Activated CD4-positive, alpha-beta T cell treated with anti-CD3 and anti-CD28 coated beads, Interleukin-2, amount 10 ng/mL, durations not matched to agents 7 days and 5 days (primary cell): ENCODE data around the gene OR2A12. TPM values are rescaled to one million over a fixed set of nuclear protein-coding genes. Genes with fewer than 3 reads are reported as not detected.

Experiments
- CTCF ChIA-PET: fragments of 350-600 bp; sonication (Branson Sonifier 250); formaldehyde crosslinking; loops from one replicate; lab custom pipeline; 2021; ENCODE audit warnings: antibody characterized with exemption; lab: Charles Lee
- POLR2A ChIA-PET: fragments of 350-600 bp; sonication (Branson Sonifier 250); formaldehyde crosslinking; loops from one replicate; lab custom pipeline; 2021; ENCODE audit warnings: antibody characterized with exemption; lab: Charles Lee
- DNase-seq: peaks from one replicate; pipeline ENCODE4 v3.0.0-alpha.2; 2020
- H3K27ac Mint-ChIP-seq: one replicate; pipeline ENCODE4 v1.8.0; 2021; ENCODE audit warnings: mild to moderate bottlenecking, moderate library complexity, mixed read lengths
- H3K27me3 Mint-ChIP-seq: one replicate; pipeline ENCODE4 v1.8.0; 2021; ENCODE audit warnings: mixed read lengths
- H3K36me3 Mint-ChIP-seq: one replicate; pipeline ENCODE4 v1.8.0; 2021; ENCODE audit warnings: low read depth, mixed read lengths
- H3K4me1 Mint-ChIP-seq: one replicate; pipeline ENCODE4 v1.8.0; 2021; ENCODE audit warnings: mixed read lengths
- H3K4me3 Mint-ChIP-seq: one replicate; pipeline ENCODE4 v1.8.0; 2021; ENCODE audit warnings: mild to moderate bottlenecking, moderate library complexity, mixed read lengths
- H3K9me3 Mint-ChIP-seq: one replicate; pipeline ENCODE4 v1.8.0; 2021; ENCODE audit warnings: mixed read lengths
- total RNA-seq, 2 experiments: library from RNA; stranded (reverse); gene quantifications; one replicate each; pipeline ENCODE4 v1.2.3, GENCODE V29; 2021

OR2A12 gene
- total RNA-seq, 2 experiments from 2014 or later: not detected

- peaks cover 5% of the 10 kb centered on the region for H3K27me3 Mint-ChIP-seq
- H3K27ac Mint-ChIP-seq: no peak overlapping the region
- H3K36me3 Mint-ChIP-seq: no peaks in the 10 kb centered on the region
- no peak overlapping the region for H3K4me3 Mint-ChIP-seq
- no peak for DNase-seq
- POLR2A ChIA-PET: no interaction called here
- CTCF ChIA-PET: no interaction called here
- no peaks in the 10 kb centered on the region for H3K4me1 Mint-ChIP-seq
- H3K9me3 Mint-ChIP-seq: no peaks in the 10 kb centered on the region
Observed at GRCh38 chr7:144130730-144131129, 44.7 kb downstream of the OR2A12 start.

- ChIA-PET POLR2A (no interaction called here), CTCF (no interaction called here)
- H3K27me3 Mint-ChIP-seq: peaks cover 4% of the 10 kb centered on the region
- H3K4me3 Mint-ChIP-seq: no peak overlapping the region
- no peaks in the 10 kb centered on the region for H3K36me3 Mint-ChIP-seq
- H3K4me1 Mint-ChIP-seq: no peaks in the 10 kb centered on the region
- no peak overlapping the region for H3K27ac Mint-ChIP-seq
- no peaks in the 10 kb centered on the region for H3K9me3 Mint-ChIP-seq
- no peak for DNase-seq
Observed at GRCh38 chr7:144132262-144132661, 46.2 kb downstream of the OR2A12 start.

GRCh38 chr7:144133307-144133706 is 47.2 kb downstream of the OR2A12 start:
- CTCF ChIA-PET: no interaction called here
- no peak for DNase-seq
- Mint-ChIP-seq H3K9me3 (no peaks in the 10 kb centered on the region), H3K36me3 (no peaks in the 10 kb centered on the region), H3K27me3 (peaks cover 4% of the 10 kb centered on the region), H3K27ac (no peak overlapping the region), H3K4me3 (no peak overlapping the region), H3K4me1 (no peaks in the 10 kb centered on the region)
- POLR2A ChIA-PET: no interaction called here

GRCh38 chr7:144134116-144134515 is 48.0 kb downstream of the OR2A12 start:
- H3K9me3 Mint-ChIP-seq: no peaks in the 10 kb centered on the region
- no peak for DNase-seq
- H3K27me3 Mint-ChIP-seq: peaks cover 4% of the 10 kb centered on the region
- no peak overlapping the region for H3K27ac Mint-ChIP-seq
- H3K4me3 Mint-ChIP-seq: no peak overlapping the region
- H3K36me3 Mint-ChIP-seq: no peaks in the 10 kb centered on the region
- H3K4me1 Mint-ChIP-seq: no peaks in the 10 kb centered on the region
- ChIA-PET CTCF (no interaction called here), POLR2A (no interaction called here)

- no peaks in the 10 kb centered on the region for H3K9me3 Mint-ChIP-seq
- ChIA-PET CTCF (no interaction called here), POLR2A (no interaction called here)
- no peaks in the 10 kb centered on the region for H3K36me3 Mint-ChIP-seq
- no peaks in the 10 kb centered on the region for H3K4me1 Mint-ChIP-seq
- H3K27me3 Mint-ChIP-seq: peaks cover 4% of the 10 kb centered on the region
- no peak for DNase-seq
- no peak overlapping the region for H3K27ac Mint-ChIP-seq
- no peak overlapping the region for H3K4me3 Mint-ChIP-seq
Observed at GRCh38 chr7:144137501-144137900, 51.4 kb downstream of the OR2A12 start.

DNA sequence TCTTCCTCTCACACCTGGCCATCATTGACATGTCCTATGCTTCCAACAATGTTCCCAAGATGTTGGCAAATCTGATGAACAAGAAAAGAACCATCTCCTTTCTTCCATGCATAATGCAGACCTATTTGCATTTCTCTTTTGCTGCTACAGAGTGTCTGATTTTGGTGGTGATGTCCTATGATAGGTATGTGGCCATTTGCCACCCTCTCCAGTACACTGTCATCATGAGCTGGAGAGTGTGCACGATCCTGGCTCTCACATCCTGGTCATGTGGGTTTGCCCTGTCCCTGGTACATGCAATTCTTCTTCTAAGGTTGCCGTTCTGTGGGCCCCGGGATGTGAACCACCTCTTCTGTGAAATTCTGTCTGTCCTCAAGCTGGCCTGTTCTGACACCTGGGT is 56.1 kb downstream of the OR2A12 start:
- H3K27me3 Mint-ChIP-seq: no peaks in the 10 kb centered on the region
- no peak overlapping the region for H3K27ac Mint-ChIP-seq
- no peak overlapping the region for H3K4me3 Mint-ChIP-seq
- H3K36me3 Mint-ChIP-seq: no peaks in the 10 kb centered on the region
- CTCF ChIA-PET: no interaction called here
- no peaks in the 10 kb centered on the region for H3K4me1 Mint-ChIP-seq
- no peak for DNase-seq
- H3K9me3 Mint-ChIP-seq: peaks cover 5% of the 10 kb centered on the region
- POLR2A ChIA-PET: no interaction called here

DNA sequence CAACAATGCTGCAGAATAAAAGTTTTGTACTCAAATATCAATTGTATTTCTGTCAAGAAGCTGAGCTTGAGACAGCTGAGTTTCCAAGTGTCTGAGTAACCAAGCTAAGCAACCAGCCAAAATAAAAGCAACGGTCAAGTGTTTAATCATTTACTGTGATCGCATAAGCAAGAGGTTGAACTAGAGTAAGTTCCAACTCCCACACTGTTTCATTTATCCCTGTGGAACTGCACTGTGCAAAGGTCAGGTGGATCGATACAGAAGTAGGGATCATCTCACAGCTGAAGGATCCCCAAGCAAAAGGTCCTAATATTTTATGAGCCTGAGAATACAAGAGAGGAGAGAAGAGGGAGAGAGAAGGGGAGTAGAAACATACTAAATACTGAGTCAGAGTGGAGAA is 58.3 kb downstream of the OR2A12 start:
- POLR2A ChIA-PET: no interaction called here
- no peak overlapping the region for H3K27ac Mint-ChIP-seq
- H3K4me1 Mint-ChIP-seq: no peaks in the 10 kb centered on the region
- peaks cover 5% of the 10 kb centered on the region for H3K36me3 Mint-ChIP-seq
- H3K27me3 Mint-ChIP-seq: no peaks in the 10 kb centered on the region
- no peak overlapping the region for H3K4me3 Mint-ChIP-seq
- peaks cover 22% of the 10 kb centered on the region for H3K9me3 Mint-ChIP-seq
- no peak for DNase-seq
- CTCF ChIA-PET: no interaction called here

DNA sequence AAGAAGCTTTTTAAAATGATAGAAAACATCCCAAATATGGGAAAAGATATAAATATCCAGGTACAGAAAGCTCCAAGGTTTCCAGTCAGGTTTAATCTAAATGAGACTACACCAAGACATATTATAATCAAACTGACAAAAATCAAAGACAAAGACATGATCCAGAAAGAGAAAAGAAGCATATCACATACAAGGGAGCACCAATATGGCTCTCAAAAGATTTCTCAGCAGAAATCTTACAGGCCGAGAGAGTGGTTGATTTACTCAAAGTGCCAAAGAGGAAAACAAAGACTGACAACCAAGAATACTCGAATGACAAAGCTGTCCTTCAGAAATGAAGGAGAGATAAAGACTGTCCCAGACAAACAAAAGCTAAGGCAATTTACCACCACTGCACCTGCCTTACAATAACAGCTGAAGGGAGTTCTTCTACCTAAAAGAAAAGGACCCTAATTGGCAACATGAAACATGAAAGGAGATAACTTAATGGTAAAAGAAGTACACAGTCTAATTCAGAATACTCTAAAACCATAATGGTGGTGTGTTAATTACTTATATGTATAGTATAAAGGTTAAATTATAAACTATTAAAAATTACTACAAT is 62.2 kb downstream of the OR2A12 start:
- H3K36me3 Mint-ChIP-seq: peaks cover 5% of the 10 kb centered on the region
- H3K27me3 Mint-ChIP-seq: peaks cover 14% of the 10 kb centered on the region
- H3K4me1 Mint-ChIP-seq: no peaks in the 10 kb centered on the region
- no peak overlapping the region for H3K4me3 Mint-ChIP-seq
- CTCF ChIA-PET: no interaction called here
- POLR2A ChIA-PET: no interaction called here
- H3K9me3 Mint-ChIP-seq: peaks cover 27% of the 10 kb centered on the region
- H3K27ac Mint-ChIP-seq: no peak overlapping the region
- no peak for DNase-seq

Other genes starting within 250 kb of the OR2A12 start
- 10 to 100 TPM; 14.6 to 15.5 TPM for gene TCAF1, start 184.1 kb upstream of the OR2A12 start, total RNA-seq
- gene OR2F2, start 151.0 kb upstream of the OR2A12 start, total RNA-seq: not detected
- not detected for gene OR2F1, start 131.4 kb upstream of the OR2A12 start, total RNA-seq
- gene OR6B1, start 86.0 kb upstream of the OR2A12 start, total RNA-seq: not detected
- not detected for gene OR2A5, start 37.3 kb upstream of the OR2A12 start, total RNA-seq
- gene OR2A25, start 16.5 kb upstream of the OR2A12 start, total RNA-seq: not detected
- gene OR2A2, start 23.3 kb downstream of the OR2A12 start, total RNA-seq: not detected
- gene OR2A14, start 36.9 kb downstream of the OR2A12 start, total RNA-seq: not detected
- gene CTAGE4, start 97.2 kb downstream of the OR2A12 start, total RNA-seq: 1 to 10 TPM; 1.4 to 1.8 TPM
- 1 to 10 TPM; 4.2 TPM for gene ARHGEF35, start 109.6 kb downstream of the OR2A12 start, total RNA-seq
- under 1 TPM in 1 of 2 experiments, not detected in 1; 0.04 TPM for gene OR2A42, start 153.3 kb downstream of the OR2A12 start, total RNA-seq
- 1 to 10 TPM; 3.5 to 4.8 TPM for gene OR2A7, start 178.5 kb downstream of the OR2A12 start, total RNA-seq
- gene CTAGE8, start 183.0 kb downstream of the OR2A12 start, total RNA-seq: 1 to 10 TPM in 1 of 2 experiments, under 1 TPM in 1; 0.97 to 1.6 TPM
- gene OR2A1, start 226.1 kb downstream of the OR2A12 start, total RNA-seq: under 1 TPM; 0.06 to 0.17 TPM